GM12872 (cell line): ENCODE measurements around the gene TTLL9.

ENCODE experiments used
- TF ChIP-seq, protein P1 (sequence below): IDR thresholded peaks from 3 replicates; pipeline ENCODE4 v1.5.1; 2011; ENCODE audit warnings: low read depth, mild to moderate bottlenecking, low read length, moderate library complexity; ENCODE audit not compliant: insufficient read depth

TTLL9 gene

GRCh38 chr20:31992086-31992485 is 121.7 kb downstream of the TTLL9 start:
- TF ChIP-seq, protein P1, sequence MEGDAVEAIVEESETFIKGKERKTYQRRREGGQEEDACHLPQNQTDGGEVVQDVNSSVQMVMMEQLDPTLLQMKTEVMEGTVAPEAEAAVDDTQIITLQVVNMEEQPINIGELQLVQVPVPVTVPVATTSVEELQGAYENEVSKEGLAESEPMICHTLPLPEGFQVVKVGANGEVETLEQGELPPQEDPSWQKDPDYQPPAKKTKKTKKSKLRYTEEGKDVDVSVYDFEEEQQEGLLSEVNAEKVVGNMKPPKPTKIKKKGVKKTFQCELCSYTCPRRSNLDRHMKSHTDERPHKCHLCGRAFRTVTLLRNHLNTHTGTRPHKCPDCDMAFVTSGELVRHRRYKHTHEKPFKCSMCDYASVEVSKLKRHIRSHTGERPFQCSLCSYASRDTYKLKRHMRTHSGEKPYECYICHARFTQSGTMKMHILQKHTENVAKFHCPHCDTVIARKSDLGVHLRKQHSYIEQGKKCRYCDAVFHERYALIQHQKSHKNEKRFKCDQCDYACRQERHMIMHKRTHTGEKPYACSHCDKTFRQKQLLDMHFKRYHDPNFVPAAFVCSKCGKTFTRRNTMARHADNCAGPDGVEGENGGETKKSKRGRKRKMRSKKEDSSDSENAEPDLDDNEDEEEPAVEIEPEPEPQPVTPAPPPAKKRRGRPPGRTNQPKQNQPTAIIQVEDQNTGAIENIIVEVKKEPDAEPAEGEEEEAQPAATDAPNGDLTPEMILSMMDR, result no peak
